ENCODE results near the gene RGS19. TPM values are rescaled to one million over a fixed set of nuclear protein-coding genes. Genes with fewer than 3 reads are reported as not detected.

The RGS19 gene
- total RNA-seq, 1 experiment from 2014 or later: 18.8 TPM

DNA sequence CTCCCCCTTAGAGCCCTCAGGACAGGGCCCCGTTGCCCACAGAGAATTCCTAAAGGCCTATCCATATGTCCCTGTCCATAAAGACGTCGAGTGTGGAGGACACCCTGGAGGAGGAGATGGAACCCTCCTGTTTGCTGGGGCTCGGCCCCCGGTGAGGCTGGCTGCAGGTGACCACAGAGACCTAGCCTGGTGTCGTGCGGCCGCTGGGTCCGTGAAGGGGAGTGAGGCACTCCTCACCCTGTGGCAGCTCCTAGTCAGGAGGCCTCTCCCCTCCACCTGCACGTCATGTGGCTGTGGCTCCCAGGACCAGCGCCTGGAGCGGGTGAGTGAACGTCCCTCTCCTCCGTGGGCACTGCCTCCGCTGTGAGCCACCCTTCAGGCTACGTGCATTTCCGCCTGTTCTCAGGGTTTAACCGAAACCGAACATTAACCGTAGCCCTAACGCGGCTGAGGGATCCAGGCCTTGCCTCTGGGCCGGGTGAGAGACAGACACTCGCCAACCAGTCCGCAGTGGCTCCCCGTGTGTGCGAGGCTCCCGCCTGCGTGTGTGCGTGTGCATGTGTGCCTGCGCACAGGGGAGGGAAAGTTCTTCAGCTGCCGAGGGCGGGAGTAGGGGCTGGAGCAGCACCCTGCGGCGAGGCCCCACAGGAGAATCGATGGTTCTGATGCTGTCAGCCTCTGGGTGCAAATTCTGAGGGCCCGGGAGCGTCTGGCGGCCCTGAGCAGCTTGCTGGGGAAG, 22.3 kb downstream of the RGS19 start:
- no peaks in the 10 kb centered on the region for H3K9me3 ChIP-seq (replicated peaks)
- peaks cover 18% of the 10 kb centered on the region for H3K27me3 ChIP-seq
- peaks cover 42% of the 10 kb centered on the region for H3K4me1 ChIP-seq
- H3K36me3 ChIP-seq: no peaks in the 10 kb centered on the region
- peak in 1 of 2 experiments; percentile 45 for DNase-seq
- H3K4me3 ChIP-seq: peak overlapping the region; percentile 24
- H3K27ac ChIP-seq: no peak overlapping the region

DNA sequence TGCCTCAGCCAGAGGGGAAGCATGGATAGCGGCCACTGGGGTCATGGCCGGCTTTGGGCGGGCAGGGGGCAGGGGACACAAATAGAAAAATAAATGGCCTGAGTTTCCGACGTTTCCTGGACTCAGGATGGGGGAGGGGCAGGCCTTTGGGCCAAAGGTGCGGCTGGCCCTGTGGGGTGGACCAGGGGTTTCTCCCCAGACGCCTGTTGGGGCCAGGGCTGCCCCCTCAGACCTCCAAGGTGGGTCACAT, 22.8 kb downstream of the RGS19 start:
- Histone ChIP-seq H3K36me3 (no peaks in the 10 kb centered on the region), H3K27ac (no peak overlapping the region), H3K27me3 (peaks cover 18% of the 10 kb centered on the region), H3K4me3 (no peak overlapping the region), H3K4me1 (peaks cover 45% of the 10 kb centered on the region), H3K9me3 (replicated peaks) (no peaks in the 10 kb centered on the region)
- DNase-seq: no peak

DNA sequence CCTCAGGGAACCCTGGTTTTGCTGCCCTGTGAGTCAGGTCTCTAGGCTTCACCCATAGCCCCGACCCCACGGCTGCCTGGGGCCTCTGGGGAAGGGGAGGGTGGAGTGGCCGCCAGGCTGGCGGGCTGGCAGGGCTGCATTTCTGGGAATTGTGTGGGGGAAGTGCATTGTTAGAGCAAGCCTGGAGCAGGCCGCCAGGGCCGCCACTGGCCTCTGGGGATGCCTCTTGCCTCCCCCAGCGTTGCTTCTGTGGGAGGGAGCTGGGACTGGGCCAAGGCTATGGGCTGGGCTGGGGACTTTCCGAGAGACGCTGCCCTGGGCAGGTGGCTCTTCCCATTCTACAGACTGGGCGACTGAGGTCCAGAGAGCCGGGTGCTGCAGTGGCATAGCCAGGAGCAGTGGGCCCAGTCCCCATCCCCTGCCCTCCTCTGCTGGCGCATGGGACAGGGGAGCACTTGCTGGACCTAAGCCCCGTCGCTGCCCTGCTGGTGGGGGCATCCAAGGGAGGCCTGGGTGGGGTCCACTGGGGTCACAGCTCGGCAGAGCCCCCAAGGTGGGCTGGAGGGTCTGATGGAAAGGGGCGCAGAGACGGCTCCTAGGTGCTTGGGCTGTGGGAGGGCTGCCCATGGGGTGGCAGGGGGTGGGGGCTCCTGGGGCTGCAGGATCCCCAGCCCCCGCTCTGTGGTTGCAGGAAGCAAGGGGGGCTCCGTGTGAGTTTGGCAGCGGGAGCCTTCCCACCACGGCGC, 23.3 kb downstream of the RGS19 start:
- H3K36me3 ChIP-seq: no peaks in the 10 kb centered on the region
- peaks cover 49% of the 10 kb centered on the region for H3K4me1 ChIP-seq
- H3K9me3 ChIP-seq (replicated peaks): no peaks in the 10 kb centered on the region
- no peak overlapping the region for H3K27ac ChIP-seq
- DNase-seq: peak in 1 of 2 experiments; percentile 56
- no peak overlapping the region for H3K4me3 ChIP-seq
- peaks cover 18% of the 10 kb centered on the region for H3K27me3 ChIP-seq

DNA sequence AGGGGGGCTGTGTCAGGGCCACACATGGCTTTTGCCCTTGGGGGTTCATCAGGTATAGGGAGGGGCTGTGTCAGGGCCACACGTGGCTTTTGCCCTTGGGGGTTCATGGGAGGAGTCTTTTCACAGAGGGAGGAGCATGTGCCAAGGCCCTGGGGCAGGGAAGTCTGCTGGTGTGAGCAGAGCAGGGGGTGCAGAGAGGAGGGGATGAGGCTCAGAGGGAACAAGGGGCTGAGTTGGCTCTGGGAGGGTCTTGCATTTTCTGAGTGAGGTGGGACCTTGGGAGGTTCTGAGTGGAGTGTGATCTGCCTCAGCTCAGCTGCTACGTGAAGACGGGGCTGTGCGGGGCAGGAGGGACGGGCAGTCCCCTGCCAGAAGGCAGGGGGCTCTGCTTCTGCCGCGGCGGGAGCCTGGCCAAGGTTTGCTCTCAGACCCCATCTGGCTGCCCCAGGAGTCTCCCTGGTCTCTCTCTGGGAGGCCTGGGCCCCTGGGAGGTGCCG, 23.9 kb downstream of the RGS19 start:
- H3K27ac ChIP-seq: no peak overlapping the region
- no peaks in the 10 kb centered on the region for H3K9me3 ChIP-seq (replicated peaks)
- DNase-seq: no peak
- peaks cover 18% of the 10 kb centered on the region for H3K27me3 ChIP-seq
- H3K36me3 ChIP-seq: no peaks in the 10 kb centered on the region
- peaks cover 52% of the 10 kb centered on the region for H3K4me1 ChIP-seq
- H3K4me3 ChIP-seq: no peak overlapping the region

DNA sequence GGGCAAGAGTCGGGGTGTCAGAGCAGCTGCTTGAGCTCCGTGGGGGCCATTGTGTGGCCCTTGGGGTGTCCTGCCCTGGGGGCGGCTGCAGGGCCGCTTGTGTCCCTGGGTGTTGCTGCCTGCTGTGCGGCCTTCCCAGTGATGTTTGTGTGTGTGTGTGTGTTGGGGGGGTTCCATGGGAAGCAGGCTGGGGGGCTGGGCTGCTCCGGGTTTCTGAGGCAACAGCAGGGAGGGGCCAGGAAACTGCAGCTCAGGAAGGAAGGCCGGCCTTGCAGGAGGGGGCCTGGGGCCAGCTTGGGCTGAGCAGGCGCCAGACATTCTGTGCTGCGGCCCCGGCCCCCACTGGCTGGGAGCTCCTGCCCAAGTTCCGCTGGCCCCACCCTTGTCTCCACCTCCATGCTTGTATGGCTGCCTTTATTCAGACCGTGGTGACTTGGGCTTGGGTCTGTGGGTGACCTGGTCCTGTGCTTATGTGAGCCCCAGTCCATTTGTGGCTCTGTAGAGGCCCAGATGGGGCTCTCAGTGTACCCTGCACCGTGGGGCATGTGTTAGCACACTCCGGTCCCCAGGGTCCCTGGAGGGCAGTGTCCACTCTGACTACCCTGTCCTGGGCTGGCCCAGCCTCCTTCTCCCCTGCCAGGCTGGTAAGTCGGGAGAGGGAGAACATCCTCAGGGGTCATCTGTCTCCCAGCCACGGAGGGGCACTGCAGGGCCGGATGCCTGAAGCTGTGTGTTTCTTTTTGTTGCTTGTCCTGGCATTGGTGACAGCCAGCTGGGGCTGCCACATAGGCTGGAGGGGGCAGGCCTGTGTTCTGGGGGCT, 25.3 kb downstream of the RGS19 start:
- DNase-seq: peak; percentile 81 to 84
- H3K27me3 ChIP-seq: peaks cover 18% of the 10 kb centered on the region
- H3K27ac ChIP-seq: no peak overlapping the region; the same call in 1 of the 2 replicates
- H3K36me3 ChIP-seq: no peaks in the 10 kb centered on the region
- H3K4me3 ChIP-seq: peak overlapping the region; percentile 28
- no peaks in the 10 kb centered on the region for H3K9me3 ChIP-seq (replicated peaks)
- peaks cover 52% of the 10 kb centered on the region for H3K4me1 ChIP-seq

DNA sequence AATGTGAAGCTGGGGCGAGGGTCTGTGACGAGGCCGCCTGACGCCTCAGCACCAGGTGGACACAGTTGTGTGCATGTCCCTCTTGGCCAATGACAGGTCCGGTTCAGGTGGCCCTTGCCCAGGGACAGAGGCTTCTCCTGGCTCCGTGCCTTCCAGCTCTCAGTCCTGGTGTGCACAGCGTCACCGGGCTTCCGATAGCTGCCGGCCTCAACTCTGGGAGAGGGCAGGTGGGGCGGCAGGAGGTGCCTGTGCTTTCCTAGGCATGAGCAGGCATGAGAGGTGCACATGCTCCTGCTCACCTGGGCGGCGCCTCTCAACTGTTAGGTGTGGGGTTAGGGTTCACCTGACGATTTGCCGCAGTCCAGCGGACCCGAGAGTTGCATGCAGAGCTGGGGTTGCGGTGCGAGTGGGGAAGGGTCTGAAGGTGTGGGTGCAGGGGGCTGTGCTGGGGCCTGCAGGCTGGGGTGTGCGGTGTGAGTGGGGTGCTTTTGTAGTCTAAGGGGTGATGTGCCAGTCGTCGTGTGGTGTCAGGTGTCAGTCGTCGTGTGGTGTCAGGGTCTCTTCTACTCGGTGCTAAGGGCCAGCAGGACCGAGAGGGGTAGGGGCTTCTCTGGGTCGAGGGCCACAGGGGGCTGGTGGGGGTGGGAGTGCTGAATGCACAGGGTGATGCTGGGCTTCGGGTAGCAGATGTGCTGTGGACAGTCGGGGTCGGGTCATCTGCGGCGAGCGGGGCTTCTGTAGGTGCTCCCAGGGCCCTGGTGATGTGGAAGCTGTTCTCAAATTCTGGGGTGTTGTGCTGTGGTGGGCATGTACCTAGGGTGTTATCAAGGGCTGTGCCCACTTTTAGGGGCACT, 26.1 kb downstream of the RGS19 start:
- DNase-seq: no peak
- Histone ChIP-seq H3K4me1 (peaks cover 52% of the 10 kb centered on the region), H3K27ac (no peak overlapping the region), H3K9me3 (replicated peaks) (no peaks in the 10 kb centered on the region), H3K27me3 (peaks cover 18% of the 10 kb centered on the region), H3K36me3 (no peaks in the 10 kb centered on the region), H3K4me3 (peak overlapping the region; percentile 28; the same call in 1 of the 2 replicates)

DNA sequence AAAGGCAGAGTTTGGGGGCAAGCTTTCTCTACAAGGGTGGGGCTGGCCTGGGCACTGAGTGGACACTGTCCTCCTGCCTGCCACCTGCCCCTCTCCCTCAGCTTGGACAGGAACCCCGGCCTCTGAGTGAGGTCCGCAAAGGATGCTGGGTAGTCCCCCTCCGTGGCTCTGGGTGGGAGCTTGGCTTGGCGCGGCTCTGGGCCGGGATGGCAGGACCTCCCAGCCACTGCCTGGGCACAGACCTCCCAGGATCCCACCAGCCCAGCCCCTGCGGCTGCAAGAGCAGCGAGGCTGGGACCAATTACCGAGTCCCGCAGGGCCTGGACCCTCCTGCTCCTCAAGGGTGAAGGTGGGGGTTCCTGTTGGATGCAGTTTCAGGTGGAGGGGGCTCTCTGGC, 27.0 kb downstream of the RGS19 start:
- H3K27me3 ChIP-seq: peaks cover 18% of the 10 kb centered on the region
- H3K27ac ChIP-seq: no peak overlapping the region
- no peak overlapping the region for H3K4me3 ChIP-seq
- H3K4me1 ChIP-seq: peaks cover 49% of the 10 kb centered on the region
- DNase-seq: peak; percentile 57 to 65
- no peaks in the 10 kb centered on the region for H3K36me3 ChIP-seq
- no peaks in the 10 kb centered on the region for H3K9me3 ChIP-seq (replicated peaks)

DNA sequence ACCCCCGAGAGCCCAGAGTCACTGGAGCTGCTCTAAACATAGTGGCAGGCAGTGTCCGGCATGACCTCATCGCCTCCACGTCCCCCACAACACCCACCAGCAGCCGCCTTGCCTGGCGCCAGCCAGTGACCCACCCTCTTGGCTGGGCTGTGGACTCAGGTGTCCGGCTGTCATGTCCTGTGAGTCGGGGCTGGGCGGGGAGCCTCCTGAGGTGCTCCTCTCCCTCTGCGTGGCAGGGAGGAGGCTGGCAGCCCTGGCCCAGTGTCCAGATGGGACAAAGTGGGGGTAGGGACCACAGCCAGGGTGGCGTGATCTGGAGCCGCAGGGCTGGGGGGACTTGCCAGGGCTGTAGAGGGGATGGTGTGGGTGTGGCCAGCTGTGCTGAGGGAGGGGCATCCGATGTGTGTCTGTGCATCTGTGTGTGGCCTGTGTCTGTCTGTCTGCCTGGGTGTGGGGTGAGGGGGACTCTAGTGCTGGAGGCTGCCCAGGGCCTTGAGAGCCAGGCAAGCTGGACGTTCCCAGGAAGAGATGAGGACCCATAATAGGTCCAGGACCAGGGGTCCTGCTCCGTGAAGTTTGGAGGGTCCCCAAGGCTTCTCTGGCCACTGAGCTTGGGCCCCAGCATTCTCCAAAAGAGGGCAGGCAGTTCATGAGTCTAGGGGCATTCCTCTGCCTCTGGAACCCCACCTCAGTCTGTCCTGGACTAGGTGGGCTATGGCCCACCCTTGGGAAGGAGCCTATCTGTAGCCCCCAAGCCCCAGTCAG, 27.6 kb downstream of the RGS19 start:
- Histone ChIP-seq H3K27ac (peak overlapping the region; percentile 14; the same call in 1 of the 2 replicates), H3K36me3 (no peaks in the 10 kb centered on the region), H3K27me3 (peaks cover 15% of the 10 kb centered on the region), H3K4me3 (no peak overlapping the region), H3K9me3 (replicated peaks) (no peaks in the 10 kb centered on the region), H3K4me1 (peaks cover 46% of the 10 kb centered on the region)
- DNase-seq: peak; percentile 62 to 68

DNA sequence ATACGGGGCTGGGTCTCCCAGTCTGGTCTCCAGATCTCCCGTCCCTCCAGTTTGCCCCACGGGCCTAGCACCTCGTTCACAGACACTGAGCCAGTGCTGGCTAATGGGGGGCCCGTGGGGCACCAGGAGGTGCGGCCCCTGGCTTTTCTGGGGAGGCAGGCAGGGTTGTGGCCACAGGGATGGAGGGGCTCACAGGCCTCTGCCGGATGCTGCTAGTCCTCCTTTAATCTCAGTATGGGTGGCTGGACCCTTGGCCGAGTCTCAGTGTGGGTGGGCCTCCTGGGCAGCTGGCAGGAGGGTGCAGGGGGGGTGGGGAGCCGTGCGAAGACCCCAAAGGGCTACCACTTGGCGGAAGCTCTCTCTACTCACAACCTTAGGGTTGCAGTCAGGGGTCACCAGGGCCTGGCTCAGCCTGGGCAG, 28.3 kb downstream of the RGS19 start:
- H3K36me3 ChIP-seq: no peaks in the 10 kb centered on the region
- H3K27ac ChIP-seq: no peak overlapping the region; the same call in 1 of the 2 replicates
- H3K9me3 ChIP-seq (replicated peaks): no peaks in the 10 kb centered on the region
- peaks cover 16% of the 10 kb centered on the region for H3K27me3 ChIP-seq
- DNase-seq: no peak
- no peak overlapping the region for H3K4me3 ChIP-seq
- peaks cover 41% of the 10 kb centered on the region for H3K4me1 ChIP-seq

DNA sequence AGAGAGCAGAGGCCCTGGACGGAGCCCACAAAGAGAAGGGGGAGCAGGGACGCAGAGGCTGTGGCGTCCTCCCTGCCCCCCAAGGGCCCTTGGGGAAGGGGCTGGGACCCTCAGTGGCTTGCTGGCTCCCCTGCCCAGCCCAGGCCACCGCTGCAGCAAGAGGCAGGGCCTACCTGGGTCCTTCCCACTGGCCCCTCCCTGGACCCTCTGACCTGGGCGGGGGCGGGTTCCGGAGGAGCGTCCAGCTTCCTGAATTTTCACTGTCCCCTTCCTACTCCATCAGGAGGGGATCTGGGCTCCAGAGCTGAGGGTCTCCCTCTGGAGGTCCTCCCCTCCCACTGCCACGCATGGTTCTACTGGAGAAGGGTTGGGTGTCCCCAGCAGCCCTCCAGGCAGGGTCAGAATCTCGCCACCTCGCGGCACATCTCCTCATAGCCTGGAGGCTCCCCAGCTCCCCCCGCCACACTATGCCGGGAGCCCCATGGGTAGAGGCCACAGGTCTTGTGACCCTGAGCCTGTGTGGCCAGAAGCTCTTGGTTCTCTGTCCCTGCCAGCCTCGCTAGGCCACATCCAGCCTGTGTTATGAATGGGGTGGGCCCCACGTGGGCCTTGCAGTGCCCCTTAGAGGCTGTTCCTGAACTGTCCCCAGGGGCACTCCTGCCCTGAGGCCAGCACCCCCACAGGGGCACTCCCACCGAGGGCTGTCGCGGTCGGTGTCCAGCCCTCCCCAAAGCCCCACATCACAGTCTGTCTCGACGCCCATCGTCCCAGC, 28.9 kb downstream of the RGS19 start:
- H3K27ac ChIP-seq: no peak overlapping the region
- no peak for DNase-seq
- no peaks in the 10 kb centered on the region for H3K36me3 ChIP-seq
- H3K9me3 ChIP-seq (replicated peaks): no peaks in the 10 kb centered on the region
- H3K27me3 ChIP-seq: peaks cover 10% of the 10 kb centered on the region
- peaks cover 35% of the 10 kb centered on the region for H3K4me1 ChIP-seq
- peak overlapping the region; percentile 31 for H3K4me3 ChIP-seq

DNA sequence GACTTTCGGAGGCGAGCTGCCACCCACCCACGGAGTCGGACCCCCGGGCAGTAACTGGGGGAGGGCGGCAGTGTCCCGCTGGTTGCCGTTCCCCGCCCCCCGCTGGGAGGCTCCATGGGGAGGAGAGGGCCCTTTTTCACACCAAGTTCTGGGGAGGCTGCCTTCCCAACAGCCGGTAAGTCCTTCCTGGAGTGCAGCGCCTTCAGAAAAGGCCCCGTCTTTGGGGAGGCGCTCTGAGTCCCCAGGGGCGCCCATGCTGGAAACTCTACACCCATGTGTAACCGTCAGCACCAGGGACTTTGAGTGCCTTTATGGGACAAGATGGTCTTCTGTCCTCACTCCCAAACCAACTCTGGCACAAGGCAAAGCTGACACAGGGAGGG, 29.4 kb downstream of the RGS19 start:
- no peaks in the 10 kb centered on the region for H3K9me3 ChIP-seq (replicated peaks)
- peaks cover 5% of the 10 kb centered on the region for H3K27me3 ChIP-seq
- peaks cover 34% of the 10 kb centered on the region; the same call in 1 of the 2 replicates for H3K4me1 ChIP-seq
- H3K27ac ChIP-seq: no peak overlapping the region
- no peaks in the 10 kb centered on the region for H3K36me3 ChIP-seq
- no peak for DNase-seq
- peak overlapping the region; percentile 31 for H3K4me3 ChIP-seq

DNA sequence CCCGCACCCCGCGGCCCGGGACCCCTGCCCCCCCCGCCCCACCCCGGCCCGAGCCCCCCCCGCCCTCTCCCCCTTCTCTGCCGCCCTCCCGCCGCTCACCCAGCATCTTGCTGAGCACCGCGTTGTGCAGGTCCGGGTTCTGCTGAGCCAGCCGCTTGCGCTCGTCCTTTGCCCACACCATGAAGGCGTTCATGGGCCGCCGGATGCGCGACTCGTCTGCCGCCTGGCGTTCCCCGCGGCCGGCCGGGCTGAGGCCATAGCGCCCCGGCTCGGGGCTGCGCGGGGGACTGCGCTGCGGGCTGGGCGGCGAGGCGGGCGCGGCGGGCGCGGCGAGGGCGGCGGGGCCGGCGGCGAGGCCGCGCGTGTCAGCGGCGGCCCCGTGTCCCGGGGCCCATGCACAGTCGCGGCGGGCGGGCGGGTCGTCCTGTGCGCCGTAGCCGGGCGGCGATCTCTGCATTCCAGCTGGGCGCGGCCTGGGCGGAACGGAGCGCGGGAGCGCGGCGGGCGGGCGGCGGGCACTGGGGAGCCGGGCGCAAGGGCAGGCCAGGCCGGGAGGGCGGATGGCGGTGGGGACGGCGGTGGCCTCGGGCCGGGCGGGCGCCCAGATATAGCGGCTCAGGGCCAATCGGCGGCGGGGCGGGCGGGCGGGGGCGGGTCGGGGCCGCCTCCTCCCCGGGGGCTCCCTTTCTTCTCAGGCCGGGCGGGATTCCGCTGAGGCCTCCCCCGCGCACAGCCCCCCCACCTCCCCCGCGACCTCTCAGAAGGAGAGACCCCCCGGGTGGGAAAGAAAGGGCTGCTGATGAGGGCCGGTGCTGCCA, 30.0 kb downstream of the RGS19 start, which contains the start of gene SOX18:
Gene SOX18 (minus strand): TSS at position 580 of the 818 bp plus-strand sequence. CDS start 123 bp downstream, at position 457.
- Histone ChIP-seq H3K4me3 (peak within 1 kb of the TSS; percentile 31), H3K9me3 (replicated peaks) (no peaks in the 10 kb centered on the region), H3K27ac (no peak within 1 kb of the TSS), H3K36me3 (no peaks in the 10 kb centered on the region), H3K27me3 (peaks cover 5% of the 10 kb centered on the region), H3K4me1 (peaks cover 36% of the 10 kb centered on the region; the same call in 1 of the 2 replicates)
- no peak for DNase-seq
